ENCODE measurements around the gene PLEKHM3. TPM values are rescaled to one million over a fixed set of nuclear protein-coding genes. Genes with fewer than 3 reads are reported as not detected.

Gene PLEKHM3
- total RNA-seq, 1 experiment from 2014 or later: 9.3 TPM

DNA sequence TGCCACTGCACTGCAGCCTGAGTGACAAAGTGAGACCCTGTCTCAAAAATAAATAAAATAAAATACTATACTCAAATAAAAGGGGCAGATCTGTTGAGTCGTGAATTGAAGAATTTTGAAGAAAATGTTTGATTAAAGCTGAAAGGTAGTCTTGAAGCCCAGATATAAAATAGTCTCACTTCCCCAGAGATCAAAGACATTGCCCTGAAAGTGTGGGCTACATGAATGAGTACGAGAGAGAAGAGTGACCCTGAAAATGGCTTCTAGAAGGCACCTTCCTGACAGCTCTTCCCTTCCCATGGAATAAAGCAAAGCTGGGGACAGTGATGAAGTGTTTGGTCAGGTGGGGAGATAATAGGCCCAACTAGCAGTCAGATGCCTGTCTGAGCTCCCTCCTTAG is 241.8 kb downstream of the PLEKHM3 start:
- Mint-ChIP-seq H3K9me3 (ENCODE audit: unreplicated experiment) (peaks cover 7% of the 10 kb centered on the region), H3K27me3 (ENCODE audit: insufficient read depth, unreplicated experiment) (no peaks in the 10 kb centered on the region)
- POLR2A ChIA-PET: interaction anchor here (0.7 to 0.9 kb wide), 3 partner anchors 13 to 159 kb away, joined by 3 to 5 read pairs (median 3); partner anchors contain the start of genes CCNYL1 and METTL21A

DNA sequence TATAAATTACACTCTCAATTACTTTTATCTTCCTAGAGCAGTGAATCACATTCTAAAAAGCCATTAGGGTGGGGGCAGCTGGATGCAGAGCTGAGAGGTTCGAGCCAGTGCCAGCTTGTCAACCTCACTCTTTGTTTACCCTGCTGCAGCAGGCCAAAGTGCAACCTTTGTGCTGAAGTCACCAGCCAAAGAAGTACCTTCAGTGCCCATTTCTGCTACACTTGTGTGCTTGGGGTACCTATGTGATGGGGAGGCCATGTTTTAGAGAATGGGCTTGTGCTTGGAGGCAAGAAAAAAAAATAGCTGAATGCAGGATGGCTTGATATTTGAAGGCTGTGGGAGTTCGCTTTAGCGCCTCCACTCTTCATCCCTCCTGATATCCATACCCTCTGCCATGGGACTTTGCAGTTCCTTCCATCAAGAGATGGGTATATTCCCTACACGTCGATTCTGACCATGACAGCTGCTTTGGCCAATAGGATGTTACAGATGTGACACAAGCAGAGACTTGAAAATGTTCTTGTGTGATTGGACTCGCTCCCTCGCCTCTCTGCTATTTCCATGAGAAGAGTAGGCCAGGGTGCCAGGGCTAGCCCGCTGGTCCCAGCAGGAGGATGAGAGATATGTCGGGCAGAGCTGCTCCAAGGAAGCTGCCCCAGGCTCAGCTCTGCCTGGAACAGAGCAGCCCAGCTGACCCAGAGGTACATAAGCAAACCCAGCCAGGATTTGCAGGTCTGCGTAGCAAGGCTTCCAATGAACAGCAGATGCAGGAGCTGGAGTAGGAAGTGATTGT is 242.9 kb downstream of the PLEKHM3 start:
- TF ChIP-seq, protein P1, sequence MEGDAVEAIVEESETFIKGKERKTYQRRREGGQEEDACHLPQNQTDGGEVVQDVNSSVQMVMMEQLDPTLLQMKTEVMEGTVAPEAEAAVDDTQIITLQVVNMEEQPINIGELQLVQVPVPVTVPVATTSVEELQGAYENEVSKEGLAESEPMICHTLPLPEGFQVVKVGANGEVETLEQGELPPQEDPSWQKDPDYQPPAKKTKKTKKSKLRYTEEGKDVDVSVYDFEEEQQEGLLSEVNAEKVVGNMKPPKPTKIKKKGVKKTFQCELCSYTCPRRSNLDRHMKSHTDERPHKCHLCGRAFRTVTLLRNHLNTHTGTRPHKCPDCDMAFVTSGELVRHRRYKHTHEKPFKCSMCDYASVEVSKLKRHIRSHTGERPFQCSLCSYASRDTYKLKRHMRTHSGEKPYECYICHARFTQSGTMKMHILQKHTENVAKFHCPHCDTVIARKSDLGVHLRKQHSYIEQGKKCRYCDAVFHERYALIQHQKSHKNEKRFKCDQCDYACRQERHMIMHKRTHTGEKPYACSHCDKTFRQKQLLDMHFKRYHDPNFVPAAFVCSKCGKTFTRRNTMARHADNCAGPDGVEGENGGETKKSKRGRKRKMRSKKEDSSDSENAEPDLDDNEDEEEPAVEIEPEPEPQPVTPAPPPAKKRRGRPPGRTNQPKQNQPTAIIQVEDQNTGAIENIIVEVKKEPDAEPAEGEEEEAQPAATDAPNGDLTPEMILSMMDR (IDR thresholded peaks at IDR 0.05; ENCODE audit: insufficient read depth in 1 of 2, low read depth in 1 of 2, low read length in 1 of 2, severe bottlenecking in 1 of 2, unreplicated experiment in 1 of 2): no peak
- CTCF ChIA-PET: interaction anchor here (0.5 to 1.6 kb wide), 5 partner anchors 9 to 258 kb away, joined by 3 to 5 read pairs (median 3); partner anchors contain the start of gene FZD5
- POLR2A ChIA-PET: interaction anchor here (0.8 to 0.9 kb wide), 2 partner anchors 14 to 71 kb away, joined by 3 read pairs; partner anchors contain the start of gene CCNYL1
- Histone ChIP-seq H3K9me3 (no peaks in the 10 kb centered on the region), H3K27me3 (replicated peaks; ENCODE audit: control insufficient read depth, insufficient read depth, low read length) (no peaks in the 10 kb centered on the region), H3K36me3 (ENCODE audit: control insufficient read depth, insufficient read depth, low read length) (no peaks in the 10 kb centered on the region), H3K4me3 (ENCODE audit: low read depth, low read length) (no peak overlapping the region), H3K4me1 (peaks cover 65% of the 10 kb centered on the region)
- BruUV-seq (replicated peaks): no TSS peak
- peaks cover 7% of the 10 kb centered on the region for H3K9me3 Mint-ChIP-seq (ENCODE audit: unreplicated experiment)
- peaks cover 53% of the 10 kb centered on the region for H3K4me1 Mint-ChIP-seq (ENCODE audit: low read depth, unreplicated experiment)
- intact Hi-C loops (cut with micrococcal nuclease; ENCODE audit: unreplicated experiment): loop anchor here (1.0 kb wide), 1 partner anchor 9 kb away; no protein-coding TSS in a partner anchor
- H3K27ac Mint-ChIP-seq (ENCODE audit: unreplicated experiment): peak overlapping the region; percentile 42
- no peaks in the 10 kb centered on the region for H3K36me3 Mint-ChIP-seq (ENCODE audit: insufficient read depth, unreplicated experiment)
- no peak for DNase-seq
- no peak overlapping the region for H3K4me3 Mint-ChIP-seq (ENCODE audit: unreplicated experiment)
- no peaks in the 10 kb centered on the region for H3K27me3 Mint-ChIP-seq (ENCODE audit: insufficient read depth, unreplicated experiment)

More for the DNA sequence above, 241.8 kb downstream of the PLEKHM3 start:
- TF ChIP-seq, protein P1 (IDR thresholded peaks at IDR 0.05; ENCODE audit: insufficient read depth in 1 of 2, low read depth in 1 of 2, low read length in 1 of 2, severe bottlenecking in 1 of 2, unreplicated experiment in 1 of 2): no peak
- H3K27me3 ChIP-seq (replicated peaks; ENCODE audit: control insufficient read depth, insufficient read depth, low read length): no peaks in the 10 kb centered on the region
- peaks cover 65% of the 10 kb centered on the region for H3K4me1 ChIP-seq
- no TSS peak for BruUV-seq (replicated peaks)
- no peaks in the 10 kb centered on the region for H3K36me3 ChIP-seq (ENCODE audit: control insufficient read depth, insufficient read depth, low read length)
- H3K4me1 Mint-ChIP-seq (ENCODE audit: low read depth, unreplicated experiment): peaks cover 53% of the 10 kb centered on the region
- H3K4me3 ChIP-seq (ENCODE audit: low read depth, low read length): no peak overlapping the region
- peak overlapping the region; percentile 42 for H3K27ac Mint-ChIP-seq (ENCODE audit: unreplicated experiment)
- H3K9me3 ChIP-seq: no peaks in the 10 kb centered on the region
- no peak overlapping the region for H3K4me3 Mint-ChIP-seq (ENCODE audit: unreplicated experiment)
- intact Hi-C loops (cut with micrococcal nuclease; ENCODE audit: unreplicated experiment): no loop called here
- DNase-seq: no peak
- CTCF ChIA-PET: interaction anchor here (1.0 to 1.6 kb wide), 2 partner anchors 8 to 257 kb away, joined by 3 to 5 read pairs; no protein-coding TSS in a partner anchor
- H3K36me3 Mint-ChIP-seq (ENCODE audit: insufficient read depth, unreplicated experiment): no peaks in the 10 kb centered on the region

DNA sequence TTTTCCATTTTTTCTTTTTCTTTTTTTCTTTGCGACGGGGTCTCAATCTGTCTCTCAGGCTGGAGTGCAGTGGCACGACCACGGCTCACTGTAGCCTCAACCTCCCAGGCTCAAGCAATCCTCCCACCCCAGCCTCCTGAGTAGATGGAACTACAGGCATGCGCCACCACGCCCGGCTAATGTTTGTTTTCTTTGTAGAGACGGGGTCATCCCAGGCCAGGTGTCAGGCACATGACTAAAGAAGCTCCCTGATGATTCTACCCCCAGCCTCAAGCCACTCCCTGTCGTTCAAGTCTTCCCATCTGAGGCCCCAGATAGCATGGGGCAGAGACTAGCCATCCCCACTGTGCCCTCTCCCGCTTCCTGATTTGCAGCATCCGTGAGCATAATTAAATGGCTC is 245.8 kb downstream of the PLEKHM3 start:
- Histone ChIP-seq H3K4me3 (ENCODE audit: low read depth, low read length) (no peak overlapping the region), H3K36me3 (ENCODE audit: control insufficient read depth, insufficient read depth, low read length) (no peaks in the 10 kb centered on the region), H3K9me3 (no peaks in the 10 kb centered on the region), H3K4me1 (peaks cover 61% of the 10 kb centered on the region), H3K27me3 (replicated peaks; ENCODE audit: control insufficient read depth, insufficient read depth, low read length) (no peaks in the 10 kb centered on the region)
- BruUV-seq (replicated peaks): no TSS peak
- no peaks in the 10 kb centered on the region for H3K36me3 Mint-ChIP-seq (ENCODE audit: insufficient read depth, unreplicated experiment)
- TF ChIP-seq, protein P1 (IDR thresholded peaks at IDR 0.05; ENCODE audit: insufficient read depth in 1 of 2, low read depth in 1 of 2, low read length in 1 of 2, severe bottlenecking in 1 of 2, unreplicated experiment in 1 of 2): no peak
- DNase-seq: peak; percentile 64 to 82
- peak overlapping the region; percentile 6 for H3K4me3 Mint-ChIP-seq (ENCODE audit: unreplicated experiment)
- peaks cover 45% of the 10 kb centered on the region for H3K4me1 Mint-ChIP-seq (ENCODE audit: low read depth, unreplicated experiment)
- H3K9me3 Mint-ChIP-seq (ENCODE audit: unreplicated experiment): peaks cover 5% of the 10 kb centered on the region
- POLR2A ChIA-PET: interaction anchor here (0.6 kb wide), 1 partner anchor 14 kb away, joined by 5 read pairs; no protein-coding TSS in a partner anchor
- CTCF ChIA-PET: no interaction called here
- intact Hi-C loops (cut with micrococcal nuclease; ENCODE audit: unreplicated experiment): no loop called here
- H3K27ac Mint-ChIP-seq (ENCODE audit: unreplicated experiment): peak overlapping the region; percentile 71
- no peaks in the 10 kb centered on the region for H3K27me3 Mint-ChIP-seq (ENCODE audit: insufficient read depth, unreplicated experiment)
